PFSK-1 (cell line): ENCODE results near the gene HLCS.

ENCODE experiments used
- FOXP2 ChIP-seq: optimal IDR thresholded peaks from 2 replicates; pipeline ENCODE3; 2011; ENCODE audit warnings: borderline replicate concordance, control low read depth, inconsistent platforms; ENCODE audit not compliant: insufficient read depth; ENCODE audit errors: extremely low read length, extremely low read depth
- POLR2AphosphoS5 ChIP-seq: IDR thresholded peaks from 2 replicates; pipeline ENCODE4 v1.6.1; 2012; ENCODE audit warnings: low read depth, mild to moderate bottlenecking, control low read depth, low read length, moderate library complexity
- REST ChIP-seq, 2 experiments: IDR thresholded peaks; 2 replicates each; pipeline versions ENCODE4 v1.6.1 to v1.8.0; 2011 to 2012; ENCODE audit warnings: low read depth in 2 of 2, low read length in 2 of 2, control low read depth in 1 of 2, inconsistent platforms in 1 of 2, mild to moderate bottlenecking in 1 of 2, moderate library complexity in 1 of 2; ENCODE audit not compliant: insufficient read depth in 1 of 2
- SIN3A ChIP-seq: IDR thresholded peaks from 2 replicates; pipeline ENCODE4 v1.6.1; 2012; ENCODE audit warnings: mild to moderate bottlenecking, low read length, moderate library complexity, borderline replicate concordance; ENCODE audit not compliant: insufficient read depth
- TAF1 ChIP-seq: IDR thresholded peaks from 2 replicates; pipeline ENCODE4 v1.6.1; 2012; ENCODE audit warnings: low read length, control low read depth, borderline replicate concordance; ENCODE audit not compliant: insufficient read depth

HLCS gene

GRCh38 chr21:36704281-36704957 is 262.1 kb downstream of the HLCS start:
- TF ChIP-seq TAF1: no peak
- TF ChIP-seq SIN3A: no peak
- no peak for TF ChIP-seq POLR2AphosphoS5

GRCh38 chr21:36703626-36704280 is 262.7 kb downstream of the HLCS start:
- TF ChIP-seq TAF1 (no peak), FOXP2 (no peak), SIN3A (no peak), REST (IDR thresholded peaks at IDR 0.05; ENCODE audit: insufficient read depth in 1 of 2, low read depth in 2 of 2, low read length in 2 of 2) (no peak), POLR2AphosphoS5 (no peak)

GRCh38 chr21:36703123-36703522 is 263.3 kb downstream of the HLCS start:
- TF ChIP-seq FOXP2: no peak

- TF ChIP-seq POLR2AphosphoS5 (no peak), TAF1 (no peak), SIN3A (no peak), REST (IDR thresholded peaks at IDR 0.05; ENCODE audit: insufficient read depth in 1 of 2, low read depth in 2 of 2, low read length in 2 of 2) (no peak), FOXP2 (no peak)
Observed at GRCh38 chr21:36702622-36702968, 263.9 kb downstream of the HLCS start.

- TF ChIP-seq FOXP2: no peak
- no peak for TF ChIP-seq TAF1
- TF ChIP-seq REST (IDR thresholded peaks at IDR 0.05; ENCODE audit: insufficient read depth in 1 of 2, low read depth in 2 of 2, low read length in 2 of 2): no peak
- TF ChIP-seq SIN3A: no peak
- no peak for TF ChIP-seq POLR2AphosphoS5
Observed at GRCh38 chr21:36701756-36702621, 264.5 kb downstream of the HLCS start.
